Prostate gland (tissue), 2 donors: Measurements from ENCODE around the gene TMEM116. TPM values are rescaled to one million over a fixed set of nuclear protein-coding genes. Genes with fewer than 3 reads are reported as not detected.
"Not testable (repeated sequence)": the region's sequence is repeated elsewhere in the genome, so short reads cannot be mapped to it uniquely, and the experiment has no call there.

Experiments
- DNase-seq: peaks from one replicate; pipeline ENCODE4 v3.0.0-alpha.2; 2019; ENCODE audit warnings: low spot score
- H3K27ac ChIP-seq, 2 donors: fragments of 200-600 bp; sonication (generic); 2 replicates each; pipeline ENCODE4 v1.5.1; 2017 to 2019
- H3K27me3 ChIP-seq: fragments of 200-600 bp; sonication (generic); replicated peaks from 2 replicates; pipeline ENCODE4 v1.5.1; 2019; ENCODE audit not compliant: insufficient read depth
- H3K36me3 ChIP-seq, 2 donors: fragments of 200-600 bp; sonication (generic); 1 replicate in 1 of 2; 2 replicates in 1 of 2; pipeline versions ENCODE4 v1.5.1 to v1.8.1; 2017 to 2019
- H3K4me1 ChIP-seq: fragments of 200-600 bp; sonication (generic); replicated peaks from 2 replicates; pipeline ENCODE4 v1.5.1; 2019
- H3K4me3 ChIP-seq, 2 donors: fragments of 200-600 bp; sonication (generic); 2 replicates each; pipeline ENCODE4 v1.5.1; 2017 to 2019
- H3K9me3 ChIP-seq: fragments of 200-600 bp; sonication (generic); 2 replicates; pipeline ENCODE4 v1.5.1; 2017
- POLR2A ChIP-seq: fragments of 450-650 bp; IDR thresholded peaks from one replicate; pipeline ENCODE4 v1.6.1; 2016; ENCODE audit warnings: antibody characterized with exemption, mild to moderate bottlenecking
- POLR2AphosphoS5 ChIP-seq: sonication (generic); formaldehyde crosslinking; IDR thresholded peaks from one replicate; pipeline ENCODE4 v1.6.1; 2017; ENCODE audit warnings: antibody characterized with exemption
- WGBS: methylation state at CpG from one replicate; pipeline ENCODE4 v1.1.5; 2018; 5-methylcytosine and 5-hydroxymethylcytosine counted together
- intact Hi-C: fragments of 100-400 bp; cut with DNase I; formaldehyde crosslinking; loops from one replicate; pipeline ENCODE4 v1.14.2; 2022
- total RNA-seq, 2 donors: library from RNA; depleted of rRNA; stranded (reverse); fragments of >200 nt; gene quantifications; one replicate each; pipeline ENCODE4 v1.1.0, GENCODE V29; 2016
- TF ChIP-seq, protein P1 (sequence below), 4 experiments: fragments of 200-600 bp in 2 of 4; fragments of 450-650 bp in 2 of 4; sonication (generic) in 2 of 4; IDR thresholded peaks; 1 replicate in 3 of 4; 2 replicates in 1 of 4; pipeline ENCODE4 v1.5.1; 2016 to 2019; ENCODE audit warnings: antibody characterized with exemption in 4 of 4, mild to moderate bottlenecking in 2 of 4, moderate library complexity in 2 of 4

Gene TMEM116
- total RNA-seq, 2 donors from 2014 or later = 5.5 to 16.8 TPM

DNA sequence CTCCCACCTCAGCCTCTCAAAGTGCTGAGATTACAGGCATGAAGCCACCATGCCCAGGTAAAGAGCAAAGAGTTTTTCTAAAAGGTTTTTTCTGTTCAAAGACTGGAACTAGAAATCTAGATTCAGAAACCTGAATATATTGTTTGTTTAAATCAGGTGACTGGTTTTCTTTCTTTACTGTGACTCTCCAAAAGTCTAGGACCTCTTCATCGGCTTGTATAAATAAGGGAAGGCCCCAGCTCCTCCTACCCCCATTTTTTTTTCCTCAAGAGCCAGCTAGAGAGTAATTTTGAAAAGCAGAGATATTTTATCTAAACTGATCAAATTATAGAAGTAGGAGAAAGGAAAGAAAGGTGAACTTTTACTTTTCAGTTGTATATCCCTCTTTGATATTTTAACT lies 48.0 kb downstream of the TMEM116 start:
- Histone ChIP-seq H3K4me3 (no peak overlapping the region), H3K4me1 (no peaks in the 10 kb centered on the region), H3K36me3 (no peaks in the 10 kb centered on the region), H3K27me3 (no peaks in the 10 kb centered on the region), H3K9me3 (no peaks in the 10 kb centered on the region), H3K27ac (no peak overlapping the region)
- TF ChIP-seq POLR2AphosphoS5 (no peak), POLR2A (no peak)
- TF ChIP-seq, protein P1, sequence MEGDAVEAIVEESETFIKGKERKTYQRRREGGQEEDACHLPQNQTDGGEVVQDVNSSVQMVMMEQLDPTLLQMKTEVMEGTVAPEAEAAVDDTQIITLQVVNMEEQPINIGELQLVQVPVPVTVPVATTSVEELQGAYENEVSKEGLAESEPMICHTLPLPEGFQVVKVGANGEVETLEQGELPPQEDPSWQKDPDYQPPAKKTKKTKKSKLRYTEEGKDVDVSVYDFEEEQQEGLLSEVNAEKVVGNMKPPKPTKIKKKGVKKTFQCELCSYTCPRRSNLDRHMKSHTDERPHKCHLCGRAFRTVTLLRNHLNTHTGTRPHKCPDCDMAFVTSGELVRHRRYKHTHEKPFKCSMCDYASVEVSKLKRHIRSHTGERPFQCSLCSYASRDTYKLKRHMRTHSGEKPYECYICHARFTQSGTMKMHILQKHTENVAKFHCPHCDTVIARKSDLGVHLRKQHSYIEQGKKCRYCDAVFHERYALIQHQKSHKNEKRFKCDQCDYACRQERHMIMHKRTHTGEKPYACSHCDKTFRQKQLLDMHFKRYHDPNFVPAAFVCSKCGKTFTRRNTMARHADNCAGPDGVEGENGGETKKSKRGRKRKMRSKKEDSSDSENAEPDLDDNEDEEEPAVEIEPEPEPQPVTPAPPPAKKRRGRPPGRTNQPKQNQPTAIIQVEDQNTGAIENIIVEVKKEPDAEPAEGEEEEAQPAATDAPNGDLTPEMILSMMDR (IDR thresholded peaks at IDR 0.05) = no peak
- WGBS = 54% methylated on average over 1 of the region's 1 CpG
- intact Hi-C loops = no loop called here
- no peak for DNase-seq

DNA sequence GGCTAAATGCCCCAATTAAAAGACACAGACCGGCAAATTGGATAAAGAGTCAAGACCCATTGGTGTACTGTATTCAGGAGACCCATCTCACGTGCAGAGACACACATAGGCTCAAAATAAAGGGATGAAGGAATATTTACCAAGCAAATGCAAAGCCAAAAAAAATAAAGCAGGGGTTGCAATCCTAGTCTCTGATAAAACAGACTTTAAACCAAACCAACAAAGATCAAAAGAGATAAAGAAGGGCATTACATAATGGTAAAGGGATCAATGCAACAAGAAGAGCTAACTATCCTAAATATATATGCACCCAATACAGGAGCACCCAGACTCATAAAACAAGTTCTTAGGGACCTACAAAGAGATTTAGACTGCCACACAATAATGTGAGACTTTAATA lies 53.4 kb downstream of the TMEM116 start:
- 91% methylated on average over 2 of the region's 2 CpGs for WGBS
- H3K9me3 ChIP-seq, H3K4me1 ChIP-seq, H3K27ac ChIP-seq, H3K4me3 ChIP-seq, H3K27me3 ChIP-seq, intact Hi-C loops, H3K36me3 ChIP-seq, DNase-seq: not testable (repeated sequence)

DNA sequence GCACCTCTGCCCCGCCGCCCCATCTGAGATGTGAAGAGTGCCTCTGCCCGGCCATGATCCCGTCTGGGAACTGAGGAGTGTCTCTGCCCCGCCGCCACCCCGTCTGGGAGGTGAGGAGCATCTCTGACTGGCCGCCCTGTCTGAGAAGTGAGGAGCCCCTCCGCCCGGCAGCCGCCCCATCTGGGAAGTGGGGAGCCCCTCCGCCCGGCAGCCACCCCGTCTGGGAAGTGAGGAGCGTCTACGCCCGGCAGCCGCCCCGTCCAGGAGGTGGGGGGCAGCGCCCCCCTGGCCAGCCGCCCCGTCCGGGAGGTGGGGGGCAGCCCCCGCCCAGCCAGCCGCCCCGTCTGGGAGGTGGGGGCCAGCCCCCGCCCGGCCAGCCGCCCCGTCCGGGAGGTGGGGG lies 55.7 kb downstream of the TMEM116 start:
- 94% methylated on average over 31 of the region's 31 CpGs for WGBS
- not testable (repeated sequence) for DNase-seq, H3K9me3 ChIP-seq

DNA sequence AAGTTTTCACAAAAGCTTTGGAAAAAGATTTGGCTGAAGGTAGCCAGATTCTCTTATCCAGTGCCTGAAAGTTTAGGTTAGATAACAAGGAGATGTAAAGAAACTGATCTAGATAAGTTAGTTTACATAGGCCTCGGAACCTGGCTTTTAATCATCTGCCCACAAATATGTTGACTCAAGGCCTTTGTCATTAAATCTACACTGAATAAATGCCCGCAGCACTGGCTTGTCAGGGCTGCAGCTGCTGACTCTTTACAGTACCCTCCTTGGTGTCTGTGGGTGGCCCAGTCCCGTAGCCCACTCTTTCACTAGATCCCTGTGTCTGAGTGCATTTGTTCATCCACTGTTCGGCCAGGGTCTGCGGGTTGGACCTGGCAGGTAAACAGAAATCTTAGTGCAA lies 58.0 kb downstream of the TMEM116 start:
- H3K27ac ChIP-seq = no peak overlapping the region
- H3K36me3 ChIP-seq = no peaks in the 10 kb centered on the region
- H3K27me3 ChIP-seq = no peaks in the 10 kb centered on the region
- TF ChIP-seq, protein P1 (IDR thresholded peaks at IDR 0.05) = no peak
- TF ChIP-seq POLR2AphosphoS5 (no peak), POLR2A (no peak)
- no peak overlapping the region for H3K4me3 ChIP-seq
- no peak for DNase-seq
- no peaks in the 10 kb centered on the region for H3K9me3 ChIP-seq
- 68% methylated on average over 5 of the region's 5 CpGs for WGBS
- intact Hi-C loops = no loop called here
- no peaks in the 10 kb centered on the region for H3K4me1 ChIP-seq

More for the DNA sequence above, 55.7 kb downstream of the TMEM116 start:
- intact Hi-C loops, H3K27ac ChIP-seq, H3K4me3 ChIP-seq, H3K36me3 ChIP-seq, H3K27me3 ChIP-seq, H3K4me1 ChIP-seq: not testable (repeated sequence)

DNA sequence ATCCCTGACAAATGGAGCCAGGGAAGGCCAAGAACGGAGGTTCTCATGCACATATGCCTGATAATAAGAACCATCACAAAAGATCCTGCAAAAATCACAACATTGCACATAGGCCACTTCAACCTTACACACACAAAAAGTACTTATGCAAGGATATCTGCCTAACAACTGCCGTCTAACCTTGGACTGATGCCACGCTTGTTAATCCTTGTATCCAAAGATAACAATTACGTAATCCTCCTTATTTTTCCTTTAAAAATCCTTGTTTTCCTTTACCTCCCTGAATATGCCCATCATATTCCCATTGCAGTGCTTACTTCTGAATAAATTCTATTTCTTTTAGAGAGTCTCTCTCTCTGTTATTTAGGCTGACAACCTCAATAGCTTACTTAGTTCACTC lies 59.5 kb downstream of the TMEM116 start:
- H3K27ac ChIP-seq = no peak overlapping the region
- no peak overlapping the region for H3K4me3 ChIP-seq
- H3K9me3 ChIP-seq = no peaks in the 10 kb centered on the region
- WGBS = 54% methylated on average over 4 of the region's 4 CpGs
- no peaks in the 10 kb centered on the region for H3K4me1 ChIP-seq
- H3K36me3 ChIP-seq = no peaks in the 10 kb centered on the region
- no peaks in the 10 kb centered on the region for H3K27me3 ChIP-seq
- intact Hi-C loops = no loop called here
- TF ChIP-seq, protein P1 (IDR thresholded peaks at IDR 0.05) = no peak
- TF ChIP-seq POLR2AphosphoS5 = no peak
- TF ChIP-seq POLR2A = no peak
- no peak for DNase-seq

DNA sequence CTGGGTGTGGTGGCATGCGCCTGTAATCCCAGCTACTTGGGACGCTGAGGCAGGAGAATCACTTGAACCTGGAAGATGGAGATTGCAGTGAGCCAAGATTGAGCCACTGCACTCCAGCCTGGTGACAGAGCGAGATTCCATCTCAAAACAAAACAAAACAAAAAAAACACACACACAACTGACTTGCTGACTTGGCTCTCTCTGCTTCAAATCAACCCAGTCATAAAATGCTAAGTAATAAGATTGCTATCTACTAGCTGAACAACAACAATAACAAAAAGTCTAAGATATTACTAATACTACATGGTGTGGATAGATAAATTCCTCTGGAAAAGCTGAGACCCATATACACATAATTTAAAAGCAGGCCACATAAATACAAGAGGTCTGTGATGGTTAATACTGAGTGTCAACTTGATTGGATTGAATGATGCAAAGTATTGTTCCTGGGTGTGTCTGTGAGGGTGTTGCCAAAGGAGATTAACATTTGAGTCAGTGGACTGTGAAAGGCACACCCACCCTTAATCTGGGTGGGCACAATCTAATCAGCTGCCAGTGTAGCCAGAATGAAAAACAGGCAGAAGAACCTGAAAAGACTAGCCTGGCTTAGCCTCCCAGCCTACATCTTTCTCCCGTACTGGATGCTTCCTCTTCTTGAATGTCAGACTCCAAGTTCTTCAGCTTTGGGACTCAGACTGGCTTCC lies 60.7 kb downstream of the TMEM116 start:
- H3K4me3 ChIP-seq, H3K27ac ChIP-seq, DNase-seq, H3K4me1 ChIP-seq, intact Hi-C loops, H3K27me3 ChIP-seq, H3K9me3 ChIP-seq, H3K36me3 ChIP-seq: not testable (repeated sequence)
- WGBS = 95% methylated on average over 4 of the region's 4 CpGs

DNA sequence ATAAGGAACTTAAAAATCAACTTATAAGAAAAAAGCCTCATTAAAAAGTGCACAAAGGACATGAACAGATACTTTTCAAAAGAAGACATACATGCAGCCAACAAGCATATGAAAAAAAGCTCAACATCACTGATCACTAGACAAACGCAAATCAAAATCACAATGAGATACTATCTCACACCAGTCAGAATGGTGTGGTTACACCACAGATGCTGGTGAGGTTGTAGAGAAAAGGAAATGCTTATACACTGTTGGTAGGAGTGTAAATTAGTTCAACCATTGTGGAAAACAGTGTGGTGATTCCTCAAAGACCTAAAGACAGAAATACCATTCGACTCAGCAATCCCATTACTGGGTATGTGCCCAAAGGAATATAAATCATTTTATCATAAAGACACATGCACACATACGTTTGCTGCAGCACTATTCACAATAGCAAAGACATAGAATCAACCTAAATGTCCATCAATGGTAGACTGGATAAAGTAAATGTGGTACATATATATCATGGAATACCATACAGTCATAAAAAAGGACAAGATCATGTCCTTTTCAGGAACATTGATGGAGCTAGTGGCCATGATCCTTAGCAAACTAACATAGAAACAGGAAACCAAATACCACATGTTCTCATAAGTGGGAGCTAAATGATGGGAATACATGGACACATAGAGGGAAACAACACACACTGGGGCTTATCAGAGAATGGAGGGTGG lies 61.8 kb downstream of the TMEM116 start:
- WGBS = 68% methylated on average over 3 of the region's 3 CpGs
- H3K27me3 ChIP-seq, H3K9me3 ChIP-seq, DNase-seq, H3K27ac ChIP-seq, intact Hi-C loops, H3K4me1 ChIP-seq, H3K36me3 ChIP-seq, H3K4me3 ChIP-seq: not testable (repeated sequence)
